Liver (tissue), 9 donors: ENCODE measurements around the gene GRID1. TPM values are rescaled to one million over a fixed set of nuclear protein-coding genes. Genes with fewer than 3 reads are reported as not detected.

Experiments
- DNase-seq: peaks from one replicate; pipeline ENCODE4 v3.0.0-alpha.2; 2017; ENCODE audit warnings: low spot score
- H3K27ac ChIP-seq, 2 donors: one replicate each; pipeline ENCODE4 v1.7.0; 2013; ENCODE audit warnings: inconsistent platforms in 2 of 2, low read length in 2 of 2, control low read depth in 1 of 2, low read depth in 1 of 2, mild to moderate bottlenecking in 1 of 2
- H3K27me3 ChIP-seq, 4 donors: one replicate each; pipeline versions ENCODE4 v1.6.1 to v1.7.0; 2013; ENCODE audit warnings: low read length in 3 of 4, inconsistent platforms in 1 of 4, mild to moderate bottlenecking in 1 of 4, moderate library complexity in 1 of 4; ENCODE audit not compliant: control insufficient read depth in 4 of 4, insufficient read depth in 4 of 4
- H3K36me3 ChIP-seq, 4 donors: one replicate each; pipeline versions ENCODE4 v1.6.1 to v1.7.0; 2013; ENCODE audit warnings: low read length in 3 of 4, mild to moderate bottlenecking in 3 of 4, low read depth in 1 of 4, moderate library complexity in 1 of 4; ENCODE audit not compliant: control insufficient read depth in 4 of 4, insufficient read depth in 3 of 4
- H3K4me1 ChIP-seq, 4 donors: one replicate each; pipeline versions ENCODE4 v1.6.1 to v1.7.0; 2013; ENCODE audit warnings: low read length in 3 of 4, mild to moderate bottlenecking in 3 of 4, moderate library complexity in 1 of 4; ENCODE audit not compliant: control insufficient read depth in 4 of 4, insufficient read depth in 4 of 4
- H3K4me3 ChIP-seq, 3 donors: one replicate each; pipeline versions ENCODE4 v1.6.1 to v1.7.0; 2013; ENCODE audit warnings: low read length in 3 of 3, control low read depth in 1 of 3, low read depth in 1 of 3, mild to moderate bottlenecking in 1 of 3
- H3K9ac ChIP-seq, 2 donors: one replicate each; pipeline ENCODE4 v1.7.0; 2013; ENCODE audit warnings: low read length in 2 of 2, mild to moderate bottlenecking in 2 of 2, moderate library complexity in 2 of 2, control low read depth in 1 of 2, low read depth in 1 of 2
- H3K9me3 ChIP-seq, 4 donors: one replicate each; pipeline versions ENCODE4 v1.6.1 to v1.7.0; 2013; ENCODE audit warnings: low read length in 3 of 4; ENCODE audit not compliant: control insufficient read depth in 4 of 4
- GABPA ChIP-seq, 2 donors: IDR thresholded peaks in 1 of 2; conservative IDR thresholded peaks in 1 of 2; 2 replicates each; pipeline ENCODE4 v1.6.1; 2016; ENCODE audit warnings: antibody characterized with exemption in 2 of 2, mild to moderate bottlenecking in 1 of 2, moderate library complexity in 1 of 2
- HNF4G ChIP-seq: IDR thresholded peaks from 2 replicates; pipeline ENCODE4 v1.6.1; 2016; ENCODE audit warnings: antibody characterized with exemption
- NR2F2 ChIP-seq: IDR thresholded peaks from 2 replicates; pipeline ENCODE4 v1.6.1; 2016; ENCODE audit warnings: antibody characterized with exemption
- RXRA ChIP-seq, 2 donors: IDR thresholded peaks; 2 replicates each; pipeline ENCODE4 v1.6.1; 2017 to 2018; ENCODE audit warnings: antibody characterized with exemption in 2 of 2, mild to moderate bottlenecking in 1 of 2
- TAF1 ChIP-seq: conservative IDR thresholded peaks from 2 replicates; pipeline ENCODE4 v1.6.1; 2016; ENCODE audit warnings: antibody characterized with exemption, mild to moderate bottlenecking
- WGBS: extraction: QIAGEN DNeasy Blood & Tissue Kit; methylation state at CpG from one replicate; pipeline ENCODE4 v1.1.7; 2013; 5-methylcytosine and 5-hydroxymethylcytosine counted together
- polyA plus RNA-seq, 2 donors: library from polyadenylated mRNA; stranded (reverse) in 1 of 2; unstranded in 1 of 2; fragments of 200-250 nt in 1 of 2; fragments of >200 nt in 1 of 2; fragmentation: Nextera tagmentation in 1 of 2; extraction: Ambion mirVana in 1 of 2; gene quantifications; one replicate each; pipeline versions ENCODE4 v1.2.1 to v1.2.3, GENCODE V29; 2013 to 2015
- total RNA-seq, 2 donors: library from RNA; depleted of rRNA; stranded (reverse); fragments of >200 nt; gene quantifications; one replicate each; pipeline ENCODE4 v1.2.3, GENCODE V29; 2014
- TF ChIP-seq, protein P1 (sequence below): IDR thresholded peaks from 2 replicates; pipeline ENCODE4 v1.6.1; 2016; ENCODE audit warnings: antibody characterized with exemption, mild to moderate bottlenecking
- TF ChIP-seq, protein P2 (sequence below): IDR thresholded peaks from 2 replicates; pipeline ENCODE4 v1.6.1; 2016; ENCODE audit warnings: antibody characterized with exemption
- TF ChIP-seq, protein P3 (sequence below): IDR thresholded peaks from 2 replicates; pipeline ENCODE4 v1.6.1; 2016; ENCODE audit warnings: antibody characterized with exemption
- TF ChIP-seq, protein P4 (sequence below): fragments of 150-350 bp; IDR thresholded peaks from 2 replicates; pipeline ENCODE4 v1.5.1; 2017; ENCODE audit warnings: improper control_type of control experiment, low read depth, low read length; ENCODE audit not compliant: missing input control
- donor health status: healthy.
- donor health status: healthy.
- donor health status: healthy.
- donor health status: healthy.
- donor health status: healthy.

Gene GRID1
- total and polyA plus RNA-seq, 4 donors: 0.09 to 0.17 (median 0.14) TPM; not detected in 1

DNA sequence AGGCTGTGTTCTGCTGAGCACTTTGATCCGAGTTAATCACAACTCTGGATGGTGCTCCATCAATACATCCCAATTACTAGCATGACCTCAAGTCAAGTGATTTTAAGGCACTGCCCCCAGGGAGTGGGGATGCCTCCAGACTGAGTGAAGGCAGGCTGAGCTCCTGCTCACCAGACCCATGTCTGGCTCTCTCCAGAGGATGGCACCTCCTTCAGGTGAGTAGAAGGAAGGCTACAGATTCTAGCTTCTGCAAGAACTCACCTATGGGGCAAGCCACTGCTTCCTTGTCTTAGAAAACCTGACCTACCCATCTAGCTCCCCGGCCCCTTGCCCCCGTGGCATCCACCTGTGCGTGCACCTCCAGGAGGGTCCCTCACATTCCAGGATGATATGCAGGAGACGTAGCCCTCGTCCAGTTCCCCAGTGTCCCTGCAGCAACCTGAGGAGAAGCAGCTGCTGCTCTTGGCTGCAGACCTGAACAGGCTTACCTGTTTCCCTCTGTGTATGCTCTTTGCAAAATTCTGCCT lies 390.3 kb downstream of the GRID1 start:
- no peaks in the 10 kb centered on the region for H3K36me3 ChIP-seq
- no peak overlapping the region for H3K4me3 ChIP-seq
- H3K27me3 ChIP-seq: no peaks in the 10 kb centered on the region
- no peak overlapping the region for H3K27ac ChIP-seq
- H3K4me1 ChIP-seq: no peaks in the 10 kb centered on the region
- 88% methylated on average over 6 of the region's 6 CpGs for WGBS
- no peak overlapping the region for H3K9ac ChIP-seq
- peaks cover 0 to 3% (median 1%) of the 10 kb centered on the region in 4 donors for H3K9me3 ChIP-seq
- no peak for DNase-seq
- TF ChIP-seq, protein P1, sequence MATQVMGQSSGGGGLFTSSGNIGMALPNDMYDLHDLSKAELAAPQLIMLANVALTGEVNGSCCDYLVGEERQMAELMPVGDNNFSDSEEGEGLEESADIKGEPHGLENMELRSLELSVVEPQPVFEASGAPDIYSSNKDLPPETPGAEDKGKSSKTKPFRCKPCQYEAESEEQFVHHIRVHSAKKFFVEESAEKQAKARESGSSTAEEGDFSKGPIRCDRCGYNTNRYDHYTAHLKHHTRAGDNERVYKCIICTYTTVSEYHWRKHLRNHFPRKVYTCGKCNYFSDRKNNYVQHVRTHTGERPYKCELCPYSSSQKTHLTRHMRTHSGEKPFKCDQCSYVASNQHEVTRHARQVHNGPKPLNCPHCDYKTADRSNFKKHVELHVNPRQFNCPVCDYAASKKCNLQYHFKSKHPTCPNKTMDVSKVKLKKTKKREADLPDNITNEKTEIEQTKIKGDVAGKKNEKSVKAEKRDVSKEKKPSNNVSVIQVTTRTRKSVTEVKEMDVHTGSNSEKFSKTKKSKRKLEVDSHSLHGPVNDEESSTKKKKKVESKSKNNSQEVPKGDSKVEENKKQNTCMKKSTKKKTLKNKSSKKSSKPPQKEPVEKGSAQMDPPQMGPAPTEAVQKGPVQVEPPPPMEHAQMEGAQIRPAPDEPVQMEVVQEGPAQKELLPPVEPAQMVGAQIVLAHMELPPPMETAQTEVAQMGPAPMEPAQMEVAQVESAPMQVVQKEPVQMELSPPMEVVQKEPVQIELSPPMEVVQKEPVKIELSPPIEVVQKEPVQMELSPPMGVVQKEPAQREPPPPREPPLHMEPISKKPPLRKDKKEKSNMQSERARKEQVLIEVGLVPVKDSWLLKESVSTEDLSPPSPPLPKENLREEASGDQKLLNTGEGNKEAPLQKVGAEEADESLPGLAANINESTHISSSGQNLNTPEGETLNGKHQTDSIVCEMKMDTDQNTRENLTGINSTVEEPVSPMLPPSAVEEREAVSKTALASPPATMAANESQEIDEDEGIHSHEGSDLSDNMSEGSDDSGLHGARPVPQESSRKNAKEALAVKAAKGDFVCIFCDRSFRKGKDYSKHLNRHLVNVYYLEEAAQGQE: no peak

DNA sequence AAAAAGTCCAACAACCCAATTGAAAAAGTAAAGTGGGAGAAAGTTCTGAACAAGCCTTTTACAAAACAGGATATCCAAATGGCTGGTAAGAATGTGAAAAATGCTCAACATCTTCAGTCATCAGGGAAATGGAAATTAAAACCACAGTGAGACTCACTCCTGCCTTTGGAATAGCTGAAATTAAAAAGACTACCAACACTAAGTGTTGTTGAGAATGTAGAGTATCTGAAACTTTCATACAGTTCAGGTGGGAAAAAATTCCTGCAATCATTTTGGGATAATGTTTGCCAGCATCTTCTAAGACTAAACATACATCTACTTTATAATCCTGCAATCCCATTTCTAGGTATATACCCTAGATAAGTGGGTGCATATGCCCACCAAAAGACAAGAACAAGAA lies 395.1 kb downstream of the GRID1 start:
- peaks cover 0 to 3% (median 1%) of the 10 kb centered on the region in 4 donors for H3K9me3 ChIP-seq
- TF ChIP-seq NR2F2 (no peak), TAF1 (no peak), HNF4G (no peak)
- TF ChIP-seq, protein P2, sequence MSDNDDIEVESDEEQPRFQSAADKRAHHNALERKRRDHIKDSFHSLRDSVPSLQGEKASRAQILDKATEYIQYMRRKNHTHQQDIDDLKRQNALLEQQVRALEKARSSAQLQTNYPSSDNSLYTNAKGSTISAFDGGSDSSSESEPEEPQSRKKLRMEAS: no peak
- TF ChIP-seq, protein P3, sequence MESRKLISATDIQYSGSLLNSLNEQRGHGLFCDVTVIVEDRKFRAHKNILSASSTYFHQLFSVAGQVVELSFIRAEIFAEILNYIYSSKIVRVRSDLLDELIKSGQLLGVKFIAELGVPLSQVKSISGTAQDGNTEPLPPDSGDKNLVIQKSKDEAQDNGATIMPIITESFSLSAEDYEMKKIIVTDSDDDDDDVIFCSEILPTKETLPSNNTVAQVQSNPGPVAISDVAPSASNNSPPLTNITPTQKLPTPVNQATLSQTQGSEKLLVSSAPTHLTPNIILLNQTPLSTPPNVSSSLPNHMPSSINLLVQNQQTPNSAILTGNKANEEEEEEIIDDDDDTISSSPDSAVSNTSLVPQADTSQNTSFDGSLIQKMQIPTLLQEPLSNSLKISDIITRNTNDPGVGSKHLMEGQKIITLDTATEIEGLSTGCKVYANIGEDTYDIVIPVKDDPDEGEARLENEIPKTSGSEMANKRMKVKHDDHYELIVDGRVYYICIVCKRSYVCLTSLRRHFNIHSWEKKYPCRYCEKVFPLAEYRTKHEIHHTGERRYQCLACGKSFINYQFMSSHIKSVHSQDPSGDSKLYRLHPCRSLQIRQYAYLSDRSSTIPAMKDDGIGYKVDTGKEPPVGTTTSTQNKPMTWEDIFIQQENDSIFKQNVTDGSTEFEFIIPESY: no peak
- no peaks in the 10 kb centered on the region for H3K36me3 ChIP-seq
- H3K4me3 ChIP-seq: no peak overlapping the region
- no peak overlapping the region for H3K9ac ChIP-seq
- no peak for DNase-seq
- no peak overlapping the region for H3K27ac ChIP-seq
- H3K27me3 ChIP-seq: no peaks in the 10 kb centered on the region
- no peaks in the 10 kb centered on the region for H3K4me1 ChIP-seq

DNA sequence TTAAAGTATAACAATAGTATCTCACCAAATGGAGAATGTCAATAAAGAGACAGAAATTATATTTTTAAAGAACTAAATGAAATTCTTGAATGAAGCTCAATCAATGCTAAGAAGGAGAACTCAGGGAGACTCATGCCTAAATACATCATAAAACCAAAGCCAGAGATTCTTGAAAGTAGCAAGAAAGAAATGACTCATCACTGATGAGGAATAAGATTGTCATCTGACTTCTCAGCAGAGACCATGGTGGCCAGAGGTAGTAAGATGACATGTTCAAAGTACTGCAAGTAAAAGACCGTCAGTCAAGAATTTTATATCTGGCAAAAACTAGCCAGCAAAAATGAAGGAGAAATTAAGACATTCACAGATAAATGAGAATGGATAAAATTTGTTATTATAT lies 399.0 kb downstream of the GRID1 start:
- Histone ChIP-seq H3K36me3 (no peaks in the 10 kb centered on the region), H3K4me3 (no peak overlapping the region), H3K4me1 (no peaks in the 10 kb centered on the region), H3K27ac (no peak overlapping the region), H3K27me3 (no peaks in the 10 kb centered on the region), H3K9me3 (peaks cover 0 to 3% (median 1%) of the 10 kb centered on the region in 4 donors), H3K9ac (no peak overlapping the region)
- 90% methylated on average over 1 of the region's 1 CpG for WGBS
- TF ChIP-seq GABPA (IDR thresholded peaks at IDR 0.05 in 1 of 2, conservative IDR thresholded peaks at IDR 0.05 in 1 of 2) (no peak), RXRA (IDR thresholded peaks at IDR 0.05) (no peak)
- TF ChIP-seq, protein P1: no peak
- TF ChIP-seq, protein P4, sequence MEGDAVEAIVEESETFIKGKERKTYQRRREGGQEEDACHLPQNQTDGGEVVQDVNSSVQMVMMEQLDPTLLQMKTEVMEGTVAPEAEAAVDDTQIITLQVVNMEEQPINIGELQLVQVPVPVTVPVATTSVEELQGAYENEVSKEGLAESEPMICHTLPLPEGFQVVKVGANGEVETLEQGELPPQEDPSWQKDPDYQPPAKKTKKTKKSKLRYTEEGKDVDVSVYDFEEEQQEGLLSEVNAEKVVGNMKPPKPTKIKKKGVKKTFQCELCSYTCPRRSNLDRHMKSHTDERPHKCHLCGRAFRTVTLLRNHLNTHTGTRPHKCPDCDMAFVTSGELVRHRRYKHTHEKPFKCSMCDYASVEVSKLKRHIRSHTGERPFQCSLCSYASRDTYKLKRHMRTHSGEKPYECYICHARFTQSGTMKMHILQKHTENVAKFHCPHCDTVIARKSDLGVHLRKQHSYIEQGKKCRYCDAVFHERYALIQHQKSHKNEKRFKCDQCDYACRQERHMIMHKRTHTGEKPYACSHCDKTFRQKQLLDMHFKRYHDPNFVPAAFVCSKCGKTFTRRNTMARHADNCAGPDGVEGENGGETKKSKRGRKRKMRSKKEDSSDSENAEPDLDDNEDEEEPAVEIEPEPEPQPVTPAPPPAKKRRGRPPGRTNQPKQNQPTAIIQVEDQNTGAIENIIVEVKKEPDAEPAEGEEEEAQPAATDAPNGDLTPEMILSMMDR: no peak
- DNase-seq: no peak
